ENCODE results near the gene EVL. TPM values are rescaled to one million over a fixed set of nuclear protein-coding genes. Genes with fewer than 3 reads are reported as not detected.
A peak's percentile ranks its signal among the peaks of the same experiment; 100 is the strongest.

The EVL gene
- total and polyA plus RNA-seq, 3 donors from 2014 or later, result 87.4 to 96.8 (median 91.7) TPM

- Histone ChIP-seq H3K4me3 (no peak overlapping the region), H3K9me3 (no peaks in the 10 kb centered on the region), H3K27ac (no peak overlapping the region), H3K27me3 (no peaks in the 10 kb centered on the region), H3K4me1 (peaks cover 4% of the 10 kb centered on the region), H3K36me3 (ENCODE audit: low read depth, missing control alignments) (no peaks in the 10 kb centered on the region)
- TF ChIP-seq, protein P1, sequence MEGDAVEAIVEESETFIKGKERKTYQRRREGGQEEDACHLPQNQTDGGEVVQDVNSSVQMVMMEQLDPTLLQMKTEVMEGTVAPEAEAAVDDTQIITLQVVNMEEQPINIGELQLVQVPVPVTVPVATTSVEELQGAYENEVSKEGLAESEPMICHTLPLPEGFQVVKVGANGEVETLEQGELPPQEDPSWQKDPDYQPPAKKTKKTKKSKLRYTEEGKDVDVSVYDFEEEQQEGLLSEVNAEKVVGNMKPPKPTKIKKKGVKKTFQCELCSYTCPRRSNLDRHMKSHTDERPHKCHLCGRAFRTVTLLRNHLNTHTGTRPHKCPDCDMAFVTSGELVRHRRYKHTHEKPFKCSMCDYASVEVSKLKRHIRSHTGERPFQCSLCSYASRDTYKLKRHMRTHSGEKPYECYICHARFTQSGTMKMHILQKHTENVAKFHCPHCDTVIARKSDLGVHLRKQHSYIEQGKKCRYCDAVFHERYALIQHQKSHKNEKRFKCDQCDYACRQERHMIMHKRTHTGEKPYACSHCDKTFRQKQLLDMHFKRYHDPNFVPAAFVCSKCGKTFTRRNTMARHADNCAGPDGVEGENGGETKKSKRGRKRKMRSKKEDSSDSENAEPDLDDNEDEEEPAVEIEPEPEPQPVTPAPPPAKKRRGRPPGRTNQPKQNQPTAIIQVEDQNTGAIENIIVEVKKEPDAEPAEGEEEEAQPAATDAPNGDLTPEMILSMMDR (IDR thresholded peaks at IDR 0.05), result no peak
- TF ChIP-seq POLR2A (IDR thresholded peaks at IDR 0.05), result no peak
- no peak for DNase-seq
- 92 to 94% methylated on average over 7 of the region's 7 CpGs for WGBS, 2 donors
- intact Hi-C loops (cut with DNase I; ENCODE audit: low total_unique reads), result no loop called here
These were observed 9.3 kb downstream of the EVL start for GRCh38 chr14:100074431-100075100.

DNA sequence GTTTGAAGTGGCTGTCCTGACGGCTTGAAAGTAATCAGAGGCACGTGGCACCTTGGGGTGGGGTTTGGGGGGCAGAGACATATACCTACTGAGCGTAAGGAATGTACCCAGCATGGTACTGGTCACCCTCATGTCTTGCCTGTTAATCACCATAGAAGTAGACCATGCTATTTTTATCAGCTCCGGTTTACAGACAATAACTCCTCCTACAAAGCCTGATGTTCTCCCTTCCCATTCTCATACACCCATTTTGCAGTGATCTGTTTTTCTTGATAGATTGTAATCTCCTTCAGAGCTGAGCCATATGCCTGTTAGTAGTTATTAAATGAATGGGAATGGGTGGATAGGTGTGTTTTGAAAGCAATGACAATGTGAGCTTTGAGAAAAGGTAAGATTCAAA is 10.5 kb downstream of the EVL start:
- Histone ChIP-seq H3K4me3 (no peak overlapping the region), H3K27ac (no peak overlapping the region), H3K36me3 (ENCODE audit: low read depth, missing control alignments) (no peaks in the 10 kb centered on the region), H3K9me3 (no peaks in the 10 kb centered on the region), H3K4me1 (peaks cover 4% of the 10 kb centered on the region), H3K27me3 (no peaks in the 10 kb centered on the region)
- TF ChIP-seq POLR2A (IDR thresholded peaks at IDR 0.05), result no peak
- TF ChIP-seq, protein P1 (IDR thresholded peaks at IDR 0.05), result no peak
- 66 to 78% methylated on average over 4 of the region's 4 CpGs for WGBS, 2 donors
- intact Hi-C loops (cut with DNase I; ENCODE audit: low total_unique reads), result no loop called here
- DNase-seq, result no peak

DNA sequence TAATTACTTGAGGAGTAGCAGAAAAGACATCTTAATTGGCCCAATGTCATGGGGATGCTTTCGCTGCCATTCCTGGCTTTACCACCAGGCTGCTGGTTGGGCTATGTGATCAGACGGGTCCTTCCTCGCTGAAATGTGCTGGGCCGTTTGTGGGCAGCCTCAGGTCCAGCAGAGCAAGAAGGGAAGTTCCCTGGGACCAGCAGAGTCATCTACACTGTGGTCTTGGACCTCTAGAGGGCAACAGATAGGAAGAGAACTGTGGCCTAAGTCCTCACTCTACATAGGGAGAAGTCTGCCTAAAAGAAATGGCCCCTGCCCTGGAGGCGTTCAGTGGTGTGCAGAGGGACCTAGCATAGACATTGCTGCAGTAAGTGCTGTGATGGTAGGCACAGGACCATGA is 10.9 kb downstream of the EVL start:
- Histone ChIP-seq H3K27ac (no peak overlapping the region), H3K4me3 (no peak overlapping the region), H3K27me3 (no peaks in the 10 kb centered on the region), H3K36me3 (ENCODE audit: low read depth, missing control alignments) (no peaks in the 10 kb centered on the region), H3K4me1 (peaks cover 4% of the 10 kb centered on the region), H3K9me3 (no peaks in the 10 kb centered on the region)
- TF ChIP-seq, protein P1 (IDR thresholded peaks at IDR 0.05), result peak in 1 of 3 experiments; percentile 12
- no peak for TF ChIP-seq POLR2A (IDR thresholded peaks at IDR 0.05)
- DNase-seq, result no peak
- 84 to 91% methylated on average over 5 of the region's 5 CpGs for WGBS, 2 donors
- intact Hi-C loops (cut with DNase I; ENCODE audit: low total_unique reads), result no loop called here

GRCh38 chr14:100076606-100077005 is 11.4 kb downstream of the EVL start:
- no peaks in the 10 kb centered on the region for H3K9me3 ChIP-seq
- intact Hi-C loops (cut with DNase I; ENCODE audit: low total_unique reads), result no loop called here

More at GRCh38 chr14:100076606-100077005, 11.4 kb downstream of the EVL start:
- TF ChIP-seq, protein P1 (IDR thresholded peaks at IDR 0.05), result no peak
- no peak for TF ChIP-seq POLR2A (IDR thresholded peaks at IDR 0.05)
- H3K36me3 ChIP-seq (ENCODE audit: low read depth, missing control alignments), result no peaks in the 10 kb centered on the region
- H3K4me3 ChIP-seq, result no peak overlapping the region
- no peaks in the 10 kb centered on the region for H3K27me3 ChIP-seq
- peak; percentile 6 for DNase-seq
- no peak overlapping the region for H3K27ac ChIP-seq
- 88 to 92% methylated on average over 7 of the region's 7 CpGs for WGBS, 2 donors
- H3K4me1 ChIP-seq, result peaks cover 4% of the 10 kb centered on the region

All from testis (tissue), 3 donors.